Activated CD4-positive, alpha-beta T cell treated with anti-CD3 and anti-CD28 coated beads, Interleukin-2, amount 50 U/mL, for 24 hours (primary cell): ENCODE results near the gene KIF13A.
"Not testable (repeated sequence)": the region's sequence is repeated elsewhere in the genome, so short reads cannot be mapped to it uniquely, and the experiment has no call there.

Experiments used
- DNase-seq, 2 donors: peaks; one replicate each; pipeline ENCODE4 v3.0.0-alpha.2; 2020; ENCODE audit warnings: low read depth in 1 of 2, low spot score in 1 of 2

The KIF13A gene

GRCh38 chr6:17971128-17972073 is 16.0 kb downstream of the KIF13A start:
- DNase-seq = no peak

DNA sequence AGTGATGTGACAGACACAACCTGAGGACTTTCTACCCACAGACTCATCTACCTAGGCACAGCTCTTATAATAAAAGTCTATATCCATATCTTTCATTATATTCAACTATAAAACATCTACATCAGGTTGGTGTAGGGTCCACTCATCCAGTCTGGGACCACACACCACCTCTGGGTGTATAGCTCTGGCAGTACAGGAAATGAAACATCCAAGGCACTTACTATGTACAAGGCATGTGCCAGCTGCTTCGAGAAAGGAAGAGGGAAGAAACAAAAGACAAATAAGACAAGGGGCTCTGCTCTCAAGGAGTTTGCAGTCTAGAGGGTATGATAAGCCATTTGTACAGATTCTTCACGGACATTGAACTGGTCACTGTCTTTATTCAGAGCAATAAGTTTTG is 18.6 kb downstream of the KIF13A start:
- DNase-seq = no peak

DNA sequence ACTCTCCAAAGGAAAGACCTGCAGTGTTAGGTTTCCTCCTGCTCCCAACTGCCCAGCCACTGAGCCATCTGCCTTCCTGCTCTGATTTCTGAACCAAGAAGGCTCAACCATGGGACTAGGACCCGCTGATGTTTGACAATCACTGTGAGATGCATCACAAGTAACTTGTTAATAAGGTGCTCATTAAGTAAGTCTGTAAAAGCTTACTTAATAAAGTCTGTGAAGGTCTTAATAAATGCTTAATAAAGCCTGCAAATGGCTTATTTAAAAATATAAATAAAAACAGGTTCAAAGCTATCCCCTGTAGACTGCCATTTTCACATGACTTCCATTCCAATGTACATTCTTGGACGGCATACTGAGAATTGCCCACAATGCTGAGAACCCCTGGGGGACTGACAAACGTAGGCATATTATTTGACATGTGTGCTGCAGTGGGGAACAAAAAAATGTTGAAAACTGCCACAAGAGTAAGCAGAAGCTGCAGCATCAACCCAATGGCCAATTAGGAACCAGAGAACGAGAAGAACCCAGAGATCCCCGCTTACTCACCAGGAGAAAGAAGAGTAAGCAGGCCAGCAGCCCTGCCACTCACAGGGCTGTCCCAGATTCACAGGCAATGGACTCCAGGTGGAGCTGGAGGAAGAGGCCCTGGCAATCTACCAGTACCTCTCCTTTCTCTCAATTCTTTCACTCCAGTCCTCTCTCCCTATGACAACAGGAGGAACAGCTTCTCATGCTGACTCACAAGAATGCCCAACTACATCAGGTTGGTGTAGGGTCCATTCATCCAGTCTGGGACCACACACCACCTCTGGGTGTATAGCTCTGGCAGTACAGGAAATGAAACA is 19.5 kb downstream of the KIF13A start:
- DNase-seq = no peak

DNA sequence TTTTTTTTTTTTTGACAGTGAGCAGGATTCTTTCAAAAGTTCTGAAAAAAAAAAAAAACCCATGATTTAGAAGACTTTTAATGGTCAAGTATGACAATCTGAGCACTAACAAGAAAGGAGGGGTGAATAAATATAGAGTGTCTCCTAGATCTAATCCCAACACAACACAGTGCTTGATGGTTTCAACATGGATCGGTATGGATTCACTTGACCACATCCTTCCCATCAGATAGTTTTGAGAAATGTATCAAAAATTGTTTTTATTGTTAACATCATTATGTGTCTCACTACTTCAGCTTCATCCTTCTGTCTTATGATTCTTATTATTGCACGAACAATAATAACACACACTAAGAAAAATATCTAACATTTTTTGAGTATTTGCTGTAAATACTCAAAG is 21.0 kb downstream of the KIF13A start:
- no peak for DNase-seq

DNA sequence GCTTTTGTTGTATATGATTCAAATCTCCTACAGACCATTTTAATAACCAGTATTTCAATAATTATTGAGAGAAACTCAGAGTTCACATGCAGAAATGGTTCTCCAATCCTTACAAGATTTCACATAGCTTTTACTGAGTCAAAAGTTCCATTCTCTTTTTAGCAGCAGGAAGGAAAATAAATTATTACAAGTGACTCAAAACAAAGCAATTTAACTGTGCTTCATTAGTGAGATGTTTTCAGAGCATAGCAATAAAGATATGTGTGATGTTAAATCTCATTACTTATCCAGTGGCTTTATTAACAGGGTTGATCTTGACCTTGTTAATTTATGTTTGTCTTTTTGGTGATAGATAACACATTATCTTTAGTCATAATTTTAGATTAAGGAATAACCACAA is 22.0 kb downstream of the KIF13A start:
- no peak for DNase-seq

GRCh38 chr6:17964633-17965032 is 22.8 kb downstream of the KIF13A start:
- no peak for DNase-seq

GRCh38 chr6:17962436-17963031 is 24.9 kb downstream of the KIF13A start:
- DNase-seq = no peak

DNA sequence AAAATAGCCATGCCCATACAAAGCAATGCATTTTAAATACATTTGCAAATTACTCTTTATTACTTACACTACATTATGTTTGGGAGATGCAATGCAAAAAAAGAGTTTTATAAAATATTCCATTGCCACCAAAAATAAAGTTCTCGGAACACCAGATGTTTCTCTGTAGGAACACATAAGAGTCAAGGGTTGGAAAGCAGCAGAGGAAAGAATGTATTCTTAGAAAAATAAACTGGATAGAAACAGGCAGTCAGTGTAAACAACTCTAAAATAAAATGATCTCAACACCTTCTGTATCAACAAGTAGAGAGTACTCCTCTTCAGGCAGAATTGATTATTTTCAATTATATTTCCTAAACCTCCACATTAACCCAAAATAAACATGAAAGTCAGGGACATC is 28.1 kb downstream of the KIF13A start:
- DNase-seq = no peak

- DNase-seq = no peak
Observed at GRCh38 chr6:17957904-17958620, 29.4 kb downstream of the KIF13A start.

DNA sequence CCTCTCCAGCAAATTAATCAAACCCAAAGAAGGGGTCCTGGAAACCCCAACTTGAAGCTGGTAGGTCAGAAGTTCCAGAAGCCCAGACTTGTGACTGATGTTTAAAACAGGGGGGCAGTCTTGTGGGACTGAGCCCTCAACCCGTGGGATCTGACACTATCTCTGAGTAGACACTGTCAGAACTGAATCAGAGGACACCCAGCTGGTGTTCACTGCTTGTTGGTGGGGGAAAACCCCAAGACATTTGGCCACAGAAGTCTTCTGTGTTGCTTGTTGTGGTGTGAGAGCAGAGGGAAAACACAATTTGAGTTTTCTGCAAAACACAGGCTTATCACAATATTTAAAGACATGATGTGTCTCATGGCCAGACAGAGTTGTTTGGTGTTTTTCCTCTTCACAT is 29.9 kb downstream of the KIF13A start:
- DNase-seq = no peak

- DNase-seq = no peak
Observed at GRCh38 chr6:17957086-17957485, 30.3 kb downstream of the KIF13A start.

DNA sequence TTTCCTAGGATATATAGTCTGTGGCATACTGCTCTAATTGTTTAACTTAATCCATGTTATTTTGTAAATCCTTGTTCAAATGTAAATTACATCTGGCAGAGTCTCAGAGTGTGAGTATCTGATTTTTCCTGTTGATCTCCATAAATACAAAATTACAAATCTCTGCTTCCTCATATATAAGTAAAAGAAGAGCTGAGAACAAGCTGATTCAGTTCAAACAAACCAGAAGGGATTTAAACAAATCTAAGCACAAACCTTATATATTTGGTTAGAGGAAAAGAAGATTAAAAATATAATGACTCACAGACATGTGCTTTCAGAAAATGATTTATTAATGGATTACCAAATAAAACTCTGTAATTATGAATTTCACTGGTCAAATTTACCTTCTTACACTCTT is 37.3 kb downstream of the KIF13A start:
- DNase-seq = no peak

DNA sequence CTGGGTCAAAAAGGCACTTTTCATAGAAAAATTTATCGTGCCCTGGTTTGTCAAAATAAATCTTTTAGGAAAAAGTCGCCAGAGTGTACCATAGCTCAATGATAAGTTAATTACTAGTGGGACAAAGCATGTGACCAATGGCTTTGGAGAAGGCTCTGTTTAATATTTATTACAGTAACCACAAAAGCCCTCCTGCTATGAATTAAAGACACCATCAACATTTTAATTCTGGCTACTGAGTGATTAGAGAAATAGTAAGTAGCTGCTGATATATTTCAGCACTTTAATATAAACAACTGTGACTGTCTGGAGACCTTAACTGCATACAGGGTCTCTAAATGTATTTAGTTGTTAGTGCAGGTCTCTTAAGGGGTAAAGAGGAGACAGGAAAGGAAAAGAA is 38.3 kb downstream of the KIF13A start:
- DNase-seq = no peak

DNA sequence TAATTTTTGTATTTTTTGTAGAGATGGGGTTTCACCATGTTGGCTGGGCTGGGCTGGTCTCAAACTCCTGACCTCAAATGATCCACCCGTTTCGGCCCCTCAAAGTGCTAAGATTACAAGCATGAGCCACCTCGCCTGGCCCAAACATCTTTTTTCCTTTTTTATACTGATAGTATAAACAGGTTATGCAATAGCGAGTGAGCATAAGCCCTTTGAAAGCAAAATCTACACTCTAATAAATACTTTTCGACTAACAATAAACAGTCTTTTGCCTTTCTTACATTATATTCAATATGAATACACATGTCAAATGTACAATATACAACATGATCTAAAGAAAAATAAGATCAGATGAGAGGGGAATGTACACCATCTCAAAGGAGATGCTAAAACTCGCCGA is 38.7 kb downstream of the KIF13A start:
- no peak for DNase-seq

DNA sequence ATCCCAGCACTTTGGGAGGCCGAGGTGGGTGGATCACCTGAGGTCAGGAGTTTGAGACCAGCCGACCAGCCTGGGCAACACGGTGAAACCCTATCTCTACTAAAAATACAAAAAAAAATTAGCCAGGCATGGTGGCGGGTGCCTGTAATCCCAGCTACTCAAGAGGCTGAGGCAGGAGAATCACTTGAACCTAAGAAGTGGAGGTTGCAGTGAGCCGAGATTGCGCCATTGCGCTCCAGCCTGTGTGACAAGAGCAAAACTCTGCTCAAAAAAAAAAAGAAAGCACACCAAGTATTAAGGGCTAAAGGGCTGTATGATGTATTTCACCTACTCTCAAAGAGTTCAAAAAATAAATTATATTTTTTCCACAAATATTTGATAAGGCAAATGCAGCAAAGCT is 39.9 kb downstream of the KIF13A start:
- not testable (repeated sequence) for DNase-seq

GRCh38 chr6:17945575-17945974 is 41.9 kb downstream of the KIF13A start:
- no peak for DNase-seq

DNA sequence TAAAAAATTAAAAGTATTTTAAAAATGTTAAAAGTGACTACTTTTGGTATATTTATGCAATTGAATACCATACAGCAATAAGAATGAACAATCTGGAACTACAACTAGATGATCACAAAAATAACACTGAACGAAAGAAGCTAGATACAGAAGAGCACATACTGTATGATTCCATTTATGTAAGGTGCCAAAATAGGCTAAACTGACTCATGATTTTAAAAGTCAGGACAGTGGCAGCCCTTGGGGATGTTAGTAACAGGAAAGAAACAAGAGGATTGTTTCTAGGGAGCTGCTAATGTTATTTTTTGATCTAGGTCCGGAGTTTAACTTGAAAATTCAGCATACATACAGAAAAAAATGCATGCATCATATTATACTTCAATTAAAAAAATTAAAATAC is 42.3 kb downstream of the KIF13A start:
- DNase-seq = no peak

DNA sequence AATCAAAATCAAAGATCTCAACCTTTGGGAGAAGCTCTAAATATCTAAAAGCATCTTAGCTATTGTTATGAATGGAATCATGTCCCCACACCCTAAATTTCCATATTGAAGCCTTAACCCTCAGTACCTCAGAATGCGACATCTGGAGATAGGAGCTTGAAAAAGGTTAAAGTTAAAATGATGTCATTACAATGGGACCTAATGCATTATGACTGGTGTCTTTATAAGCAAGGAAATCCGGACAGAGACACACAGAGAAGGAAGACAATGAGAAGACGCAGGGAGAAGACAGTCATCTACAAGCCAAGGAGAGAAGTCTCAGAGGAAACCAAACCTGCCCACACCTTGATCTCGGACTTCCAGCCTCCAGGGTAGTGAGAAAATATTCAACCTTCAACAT is 46.1 kb downstream of the KIF13A start:
- DNase-seq = no peak

DNA sequence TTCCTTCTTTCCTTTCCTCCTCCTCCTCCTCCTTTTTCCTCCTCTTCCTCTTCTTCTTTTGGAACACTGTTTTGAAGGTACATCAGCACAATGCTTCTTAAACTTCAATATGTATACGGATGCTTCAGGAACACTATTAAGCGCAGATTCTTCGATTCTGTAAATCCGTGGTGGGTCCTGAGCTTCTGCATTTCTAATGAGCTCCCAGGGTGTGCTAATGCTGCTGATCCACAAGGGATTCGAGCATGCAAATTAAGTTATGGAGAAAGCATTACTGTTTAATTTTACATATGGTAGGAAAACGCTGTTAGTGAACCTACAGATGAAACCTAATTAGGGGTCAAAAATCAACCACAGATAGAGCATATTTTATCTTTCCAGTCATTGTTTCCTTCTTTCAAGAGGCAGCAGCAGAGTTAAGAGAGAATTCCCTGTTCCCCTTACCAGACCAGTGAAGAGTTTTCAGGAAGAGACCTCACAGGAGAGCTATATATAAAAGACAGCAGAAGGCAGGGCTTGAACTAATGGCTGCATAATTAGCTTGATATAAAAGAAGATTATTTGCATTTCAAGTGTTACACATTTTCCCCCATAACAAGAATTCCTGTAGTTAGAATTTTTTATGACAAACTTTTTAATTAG is 47.2 kb downstream of the KIF13A start:
- DNase-seq = no peak

DNA sequence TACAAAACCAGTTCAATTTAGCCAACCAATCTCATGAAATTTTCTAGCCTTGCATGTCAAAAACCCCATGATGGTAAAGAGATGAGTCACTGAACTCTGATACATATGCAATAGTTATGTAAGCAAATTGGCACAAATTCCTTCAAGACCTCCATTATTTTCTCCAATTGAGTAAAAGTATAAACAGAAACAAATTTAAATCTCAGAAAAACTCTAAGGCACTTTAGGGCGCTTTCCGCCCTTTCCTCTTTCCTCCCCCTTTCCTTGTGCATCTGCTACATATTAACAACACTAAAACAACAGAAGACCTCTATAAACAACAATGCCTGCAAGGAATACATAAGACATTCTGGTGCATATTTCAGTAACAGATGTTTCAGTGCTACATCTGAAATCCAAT is 48.5 kb downstream of the KIF13A start:
- no peak for DNase-seq
